ENCODE results near the gene PGLYRP4. TPM values are rescaled to one million over a fixed set of nuclear protein-coding genes. Genes with fewer than 3 reads are reported as not detected.
"Not testable (repeated sequence)": the region's sequence is repeated elsewhere in the genome, so short reads cannot be mapped to it uniquely, and the experiment has no call there.

The PGLYRP4 gene
- total RNA-seq, 2 donors from 2014 or later, result 0.22 to 0.26 TPM

GRCh38 chr1:153355445-153356071 is 6.9 kb upstream of the PGLYRP4 start:
- no peak overlapping the region for H3K27ac Mint-ChIP-seq
- H3K36me3 Mint-ChIP-seq (ENCODE audit: low read depth), result no peaks in the 10 kb centered on the region
- H3K27me3 Mint-ChIP-seq, result no peaks in the 10 kb centered on the region
- peak; percentile 79 for ATAC-seq (replicated peaks)
- H3K9me3 Mint-ChIP-seq, result no peaks in the 10 kb centered on the region
- no peak overlapping the region for H3K4me3 Mint-ChIP-seq
- peaks cover 4% of the 10 kb centered on the region for H3K4me1 Mint-ChIP-seq

DNA sequence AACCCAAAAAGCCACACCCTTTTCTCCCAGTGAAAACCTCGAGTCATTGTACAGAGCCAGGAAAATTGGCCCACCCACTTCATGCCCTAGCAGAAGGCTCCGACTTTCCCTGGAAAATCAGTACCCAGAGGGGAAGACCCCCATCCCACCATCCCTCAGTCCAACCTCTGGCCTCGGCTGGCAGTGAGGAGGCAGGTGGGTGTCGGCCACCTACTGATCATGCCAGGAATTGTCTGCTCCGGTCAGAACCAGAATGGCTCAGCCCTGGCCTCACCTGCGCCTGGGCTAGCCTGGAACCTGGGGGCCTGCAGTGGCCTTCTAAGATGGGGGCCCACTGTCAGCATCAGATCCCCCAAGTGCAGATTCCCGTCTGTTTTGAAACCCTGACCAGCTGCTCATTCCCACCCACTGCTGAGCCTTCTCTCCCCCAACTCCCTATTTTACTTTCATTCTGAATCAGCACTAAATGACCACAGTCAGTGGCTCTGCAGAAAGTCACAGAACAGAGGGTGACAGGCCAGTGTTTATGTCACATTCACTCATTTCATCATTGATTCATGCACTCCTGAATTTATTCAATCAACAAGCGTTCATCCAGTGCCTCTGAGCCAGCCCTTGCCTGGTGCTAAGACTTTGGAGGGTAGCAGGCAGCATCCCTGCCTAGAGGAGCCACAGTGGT is 6.0 kb upstream of the PGLYRP4 start:
- Mint-ChIP-seq H3K27ac (no peak overlapping the region), H3K4me1 (peaks cover 4% of the 10 kb centered on the region), H3K27me3 (peaks cover 3% of the 10 kb centered on the region), H3K4me3 (no peak overlapping the region), H3K36me3 (ENCODE audit: low read depth) (no peaks in the 10 kb centered on the region), H3K9me3 (no peaks in the 10 kb centered on the region)
- ATAC-seq (replicated peaks), result peak; percentile 31

DNA sequence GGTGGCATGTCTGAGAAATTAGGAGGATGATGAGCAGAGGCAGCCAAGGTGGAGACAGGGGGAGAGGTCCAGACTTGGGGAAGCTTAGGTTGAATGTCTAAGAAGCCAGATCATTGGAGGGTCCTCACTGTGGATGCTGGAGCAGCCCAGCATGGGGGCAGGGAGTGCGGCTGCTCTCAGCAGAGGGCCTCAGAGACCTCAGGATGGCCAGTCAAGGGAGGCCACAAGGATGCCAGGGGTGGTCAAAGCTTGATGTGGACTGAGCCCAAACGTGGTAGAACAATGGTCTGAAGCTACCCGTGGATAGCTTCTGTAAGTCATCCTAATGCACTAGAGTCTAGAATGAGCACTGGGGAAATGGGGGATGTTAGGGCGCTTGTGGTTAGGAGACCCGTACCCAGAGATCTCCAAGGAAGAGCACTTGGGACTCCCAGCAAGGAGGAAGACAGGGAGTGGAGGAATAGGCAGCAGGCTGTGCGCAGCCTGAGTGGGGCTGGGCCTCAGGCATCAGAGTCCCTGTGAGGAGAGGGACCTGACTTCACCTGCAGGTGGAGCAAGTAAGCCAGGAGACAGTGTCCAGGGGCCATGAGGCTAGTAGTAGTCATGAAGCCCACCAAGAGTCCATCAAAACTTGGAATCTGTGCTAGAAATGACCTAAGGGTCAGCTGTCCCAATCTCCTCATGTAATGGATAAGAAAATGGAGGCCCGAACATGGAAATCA is 4.7 kb upstream of the PGLYRP4 start:
- ATAC-seq (replicated peaks), result no peak
- H3K9me3 Mint-ChIP-seq, result no peaks in the 10 kb centered on the region
- no peaks in the 10 kb centered on the region for H3K36me3 Mint-ChIP-seq (ENCODE audit: low read depth)
- H3K27ac Mint-ChIP-seq, result no peak overlapping the region
- H3K27me3 Mint-ChIP-seq, result peaks cover 7% of the 10 kb centered on the region
- H3K4me1 Mint-ChIP-seq, result peaks cover 4% of the 10 kb centered on the region
- no peak overlapping the region for H3K4me3 Mint-ChIP-seq

DNA sequence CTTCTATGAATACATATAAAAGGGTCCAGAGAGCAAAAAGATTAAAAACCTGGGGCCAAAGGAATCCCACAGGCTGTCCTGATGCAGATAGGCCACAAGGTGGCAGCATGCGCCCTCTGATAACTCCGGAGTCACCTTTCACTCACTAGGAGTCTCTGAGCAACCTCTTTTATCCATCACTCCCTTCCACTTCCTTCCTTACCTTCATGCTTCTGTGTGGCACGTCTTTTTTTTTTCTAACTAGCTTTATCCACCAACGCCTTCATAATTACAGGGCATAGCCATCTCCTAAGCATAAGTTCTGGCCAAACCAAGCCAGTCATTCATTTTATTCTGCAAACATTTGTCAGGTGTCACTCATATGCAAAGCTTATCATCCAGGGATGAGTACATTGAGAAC is 3.9 kb upstream of the PGLYRP4 start:
- no peaks in the 10 kb centered on the region for H3K36me3 Mint-ChIP-seq (ENCODE audit: low read depth)
- no peaks in the 10 kb centered on the region for H3K4me1 Mint-ChIP-seq
- H3K27me3 Mint-ChIP-seq, result peaks cover 10% of the 10 kb centered on the region
- ATAC-seq (replicated peaks), result peak; percentile 65
- no peak overlapping the region for H3K4me3 Mint-ChIP-seq
- H3K9me3 Mint-ChIP-seq, result no peaks in the 10 kb centered on the region
- H3K27ac Mint-ChIP-seq, result no peak overlapping the region

- Mint-ChIP-seq H3K4me1 (peaks cover 13% of the 10 kb centered on the region), H3K36me3 (ENCODE audit: low read depth) (no peaks in the 10 kb centered on the region)
Measured at GRCh38 chr1:153350321-153350957, 1.8 kb upstream of the PGLYRP4 start.

GRCh38 chr1:153349363-153350320 is 1.0 kb upstream of the PGLYRP4 start:
- Mint-ChIP-seq H3K27ac (no peak overlapping the region), H3K36me3 (ENCODE audit: low read depth) (no peaks in the 10 kb centered on the region), H3K9me3 (no peaks in the 10 kb centered on the region), H3K4me3 (no peak overlapping the region), H3K27me3 (peaks cover 19% of the 10 kb centered on the region), H3K4me1 (peaks cover 17% of the 10 kb centered on the region)
- no peak for ATAC-seq (replicated peaks)

More at GRCh38 chr1:153350321-153350957, 1.8 kb upstream of the PGLYRP4 start:
- Mint-ChIP-seq H3K27me3 (peaks cover 19% of the 10 kb centered on the region), H3K27ac (no peak overlapping the region), H3K4me3 (no peak overlapping the region), H3K9me3 (no peaks in the 10 kb centered on the region)
- ATAC-seq (replicated peaks), result no peak

GRCh38 chr1:153347856-153348255 is 785 bp downstream of the PGLYRP4 start:
- ATAC-seq (replicated peaks), result no peak
- Mint-ChIP-seq H3K27me3 (peaks cover 23% of the 10 kb centered on the region), H3K9me3 (no peaks in the 10 kb centered on the region), H3K4me1 (peaks cover 31% of the 10 kb centered on the region), H3K4me3 (no peak overlapping the region), H3K36me3 (ENCODE audit: low read depth) (no peaks in the 10 kb centered on the region), H3K27ac (no peak overlapping the region)

DNA sequence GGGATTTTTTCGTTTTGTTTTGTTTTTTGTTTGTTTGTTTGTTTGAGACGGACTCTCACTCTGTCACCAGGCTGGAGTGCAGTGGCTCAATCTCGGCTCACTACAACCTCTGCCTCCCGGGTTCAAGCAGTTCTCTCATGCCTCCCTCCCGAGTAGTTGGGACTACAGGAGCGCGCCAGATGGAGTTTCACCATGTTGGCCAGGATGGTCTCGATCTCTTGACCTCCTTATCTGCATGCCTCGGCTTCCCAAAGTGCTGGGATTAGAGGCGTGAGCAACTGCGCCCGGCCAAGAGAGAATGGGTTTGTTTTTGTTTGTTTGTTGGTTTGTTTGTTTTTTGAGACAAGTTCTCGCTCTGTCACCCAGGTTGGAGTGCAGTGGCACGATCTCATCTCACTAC is 1.6 kb downstream of the PGLYRP4 start:
- not testable (repeated sequence) for H3K27ac Mint-ChIP-seq; H3K4me3 Mint-ChIP-seq; ATAC-seq (replicated peaks); H3K9me3 Mint-ChIP-seq; H3K36me3 Mint-ChIP-seq (ENCODE audit: low read depth)
- Mint-ChIP-seq H3K27me3 (peaks cover 23% of the 10 kb centered on the region), H3K4me1 (peaks cover 39% of the 10 kb centered on the region)

- Mint-ChIP-seq H3K4me1 (peaks cover 39% of the 10 kb centered on the region), H3K9me3 (no peaks in the 10 kb centered on the region), H3K27me3 (peaks cover 23% of the 10 kb centered on the region), H3K27ac (peak overlapping the region; percentile 54), H3K4me3 (peak overlapping the region; percentile 58), H3K36me3 (ENCODE audit: low read depth) (no peaks in the 10 kb centered on the region)
- no peak for ATAC-seq (replicated peaks)
Measured at GRCh38 chr1:153346077-153346723, 2.4 kb downstream of the PGLYRP4 start.

DNA sequence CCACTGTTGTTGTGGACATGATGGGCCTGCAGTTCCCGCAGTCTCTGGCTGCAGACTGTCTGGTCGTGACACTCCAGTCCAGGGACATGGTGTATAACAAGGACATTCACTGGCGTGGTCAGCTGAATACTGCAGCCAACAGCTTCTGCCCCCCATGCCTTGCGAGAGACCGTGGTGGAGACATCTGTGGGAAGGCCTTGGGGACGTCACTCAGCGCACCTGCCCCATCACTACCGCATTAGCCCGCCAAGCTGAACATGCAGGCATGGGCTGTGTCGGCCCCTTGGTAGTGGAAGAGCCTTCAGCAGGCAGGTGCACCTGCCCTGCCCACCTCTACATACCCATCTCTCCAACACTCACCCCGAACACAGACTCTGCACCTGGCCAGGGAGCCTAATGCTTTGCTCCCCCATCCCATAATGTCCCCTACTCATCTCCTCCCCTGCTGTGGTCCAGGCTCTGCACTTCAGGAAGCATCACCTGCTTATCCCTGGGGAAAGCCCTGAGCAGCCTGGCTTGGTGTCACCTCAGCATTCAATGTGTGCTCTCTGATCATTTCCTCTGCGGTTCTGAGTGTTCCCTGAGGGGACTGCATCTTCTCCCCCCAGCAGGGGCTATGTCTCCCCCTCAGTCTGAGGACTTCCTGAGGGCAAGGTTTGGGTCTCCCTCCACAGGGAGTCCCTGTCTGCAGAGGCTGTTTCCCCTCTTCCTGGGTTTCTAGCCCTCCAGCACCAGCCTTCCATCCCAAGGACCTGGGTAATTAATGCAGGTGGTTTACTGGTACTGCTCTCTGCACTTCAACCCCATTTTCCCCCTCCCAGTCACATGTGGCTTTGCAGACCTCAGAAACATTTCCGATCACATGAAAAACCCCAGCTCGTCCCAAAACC is 3.2 kb downstream of the PGLYRP4 start:
- peak overlapping the region; percentile 58 for H3K4me3 Mint-ChIP-seq
- H3K36me3 Mint-ChIP-seq (ENCODE audit: low read depth), result no peaks in the 10 kb centered on the region
- peak overlapping the region; percentile 54 for H3K27ac Mint-ChIP-seq
- peak; percentile 50 for ATAC-seq (replicated peaks)
- H3K9me3 Mint-ChIP-seq, result no peaks in the 10 kb centered on the region
- H3K4me1 Mint-ChIP-seq, result peaks cover 43% of the 10 kb centered on the region
- peaks cover 27% of the 10 kb centered on the region for H3K27me3 Mint-ChIP-seq

- Mint-ChIP-seq H3K27me3 (peaks cover 24% of the 10 kb centered on the region), H3K9me3 (no peaks in the 10 kb centered on the region), H3K4me1 (peaks cover 48% of the 10 kb centered on the region), H3K4me3 (peak overlapping the region; percentile 3), H3K36me3 (ENCODE audit: low read depth) (no peaks in the 10 kb centered on the region), H3K27ac (peak overlapping the region; percentile 14)
- ATAC-seq (replicated peaks), result no peak
Measured at GRCh38 chr1:153344718-153345025, 4.0 kb downstream of the PGLYRP4 start.

DNA sequence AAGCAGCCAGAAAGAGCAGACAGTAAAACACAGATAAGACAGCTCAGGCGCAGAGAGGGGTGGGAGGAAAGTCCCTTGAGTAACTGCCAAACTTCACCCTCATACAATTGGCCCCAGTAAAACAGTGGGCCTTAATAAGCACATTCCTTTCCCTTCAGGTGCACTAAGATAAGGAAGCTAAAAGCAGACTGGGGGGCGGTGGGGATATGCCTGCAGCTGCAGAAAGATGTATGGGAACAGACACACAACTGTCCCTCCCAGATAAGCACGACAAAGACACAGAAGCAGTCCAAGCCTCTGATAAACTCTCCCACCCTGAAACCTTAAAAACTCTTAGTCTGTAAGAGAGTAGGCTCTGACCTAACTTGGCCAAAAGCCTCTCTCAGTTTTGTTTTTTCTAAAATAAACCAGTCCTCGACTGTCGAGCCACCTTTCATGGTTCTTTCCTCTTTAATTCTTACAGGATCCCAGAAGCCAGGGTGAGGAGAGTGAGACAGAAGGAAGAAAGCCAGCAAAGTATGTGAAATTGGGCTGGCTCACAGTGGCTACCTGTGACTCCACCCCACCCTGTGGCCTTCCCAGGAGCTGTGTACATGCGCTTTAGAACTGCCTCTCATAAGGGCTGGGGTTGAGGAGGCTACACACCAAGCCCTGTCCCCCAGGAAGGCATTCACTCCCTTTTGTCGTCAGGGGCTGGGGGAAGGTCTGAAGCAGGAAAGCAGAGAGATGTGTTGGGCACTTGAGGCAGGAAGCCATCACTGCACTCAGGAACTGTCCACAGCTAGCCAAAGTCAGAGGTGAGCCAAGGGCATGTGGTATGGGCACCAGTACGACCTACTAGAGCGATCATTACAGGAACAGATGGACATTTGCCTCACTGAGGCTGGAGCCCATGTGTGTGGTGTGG is 4.6 kb downstream of the PGLYRP4 start:
- ATAC-seq (replicated peaks), result no peak
- Mint-ChIP-seq H3K9me3 (no peaks in the 10 kb centered on the region), H3K36me3 (ENCODE audit: low read depth) (no peaks in the 10 kb centered on the region), H3K4me3 (peak overlapping the region; percentile 3), H3K27ac (peak overlapping the region; percentile 14), H3K4me1 (peaks cover 48% of the 10 kb centered on the region), H3K27me3 (peaks cover 22% of the 10 kb centered on the region)
